K562 (cell line): ENCODE data around the gene GNL3. TPM values are rescaled to one million over a fixed set of nuclear protein-coding genes. Genes with fewer than 3 reads are reported as not detected.

Experiments used
- ATAC-seq: fragments of 200-7000 bp; cut with Tn5 transposase; 3 replicates; pipeline ENCODE4 v1.9.1; 2020; ENCODE audit warnings: moderate library complexity
- BruUV-seq: library from RNA; stranded (reverse); fragments of 400-500 nt; replicated peaks from 2 replicates; lab custom pipeline; 2021; lab: Mats Ljungman, UMichigan
- CTCF ChIA-PET: fragments of 300-600 bp; formaldehyde crosslinking; extraction: SDS; loops from one replicate; lab custom pipeline; 2021; ENCODE audit warnings: low intra/inter-chr PET ratio; lab: Yijun Ruan, JAX
- POLR2A ChIA-PET: fragments of 300-600, 350-650 bp; sonication (Branson Sonifier 250); formaldehyde crosslinking; extraction: SDS; loops from one replicate; lab custom pipeline; 2021; ENCODE audit warnings: antibody characterized with exemption, inconsistent platforms; lab: Yijun Ruan, JAX
- DNase-seq, 4 experiments: peaks; one replicate each; pipeline versions ENCODE4 v3.0.0 to v3.0.0-alpha.2; 2011 to 2018; ENCODE audit warnings: low spot score in 3 of 4, mixed read lengths in 3 of 4; ENCODE audit errors: extremely low read depth in 1 of 4
- FAIRE-seq: peaks from 2 replicates; lab custom pipeline; 2011; peaks lifted over from hg19 to GRCh38; lab: Jason Lieb, UNC
- H2AFZ ChIP-seq: 2 replicates; pipeline ENCODE4 v1.6.0; 2011; ENCODE audit warnings: low read depth, low read length, control low read depth, inconsistent platforms
- H3K27ac ChIP-seq: fragments of 200-600 bp; 3 replicates; pipeline ENCODE4 v1.8.0; 2011; ENCODE audit warnings: low read depth, mild to moderate bottlenecking, control low read depth, inconsistent platforms, low read length, moderate library complexity, mixed read lengths; ENCODE audit errors: extremely low read depth
- H3K27me3 ChIP-seq, 2 experiments: fragments of 300-600 bp in 1 of 2; 2 replicates in 1 of 2; 3 replicates in 1 of 2; pipeline versions ENCODE4 v1.6.0 to v1.8.0; 2011; ENCODE audit warnings: inconsistent platforms in 2 of 2, low read length in 2 of 2, mild to moderate bottlenecking in 1 of 2, mixed read lengths in 1 of 2, moderate library complexity in 1 of 2; ENCODE audit not compliant: control insufficient read depth in 2 of 2, insufficient read depth in 2 of 2
- H3K36me3 ChIP-seq: fragments of 300-600 bp; 3 replicates; pipeline ENCODE4 v1.8.0; 2011; ENCODE audit warnings: mild to moderate bottlenecking, low read length, inconsistent platforms; ENCODE audit not compliant: control insufficient read depth, insufficient read depth
- H3K4me1 ChIP-seq, 2 experiments: fragments of 200-600 bp in 1 of 2; replicated peaks in 1 of 2; 2 replicates in 1 of 2; 3 replicates in 1 of 2; pipeline versions ENCODE4 v1.5.1 to v1.8.0; 2011; ENCODE audit warnings: inconsistent platforms in 2 of 2, low read length in 2 of 2, mild to moderate bottlenecking in 1 of 2, mixed read lengths in 1 of 2, moderate library complexity in 1 of 2; ENCODE audit not compliant: control insufficient read depth in 2 of 2, insufficient read depth in 2 of 2
- H3K4me2 ChIP-seq: 2 replicates; pipeline ENCODE4 v1.6.1; 2011; ENCODE audit warnings: low read length, control low read depth, inconsistent platforms, mixed read lengths; ENCODE audit not compliant: insufficient read depth
- H3K4me3 ChIP-seq: fragments of 200-600 bp; sonication (generic), shearing (Covaris generic); 2 replicates; pipeline ENCODE4 v1.5.1; 2016; ENCODE audit warnings: control low read depth, inconsistent platforms
- H3K79me2 ChIP-seq: fragments of 200-600 bp; 3 replicates; pipeline ENCODE4 v1.8.0; 2011; ENCODE audit warnings: low read length, inconsistent platforms; ENCODE audit not compliant: control insufficient read depth, insufficient read depth
- H3K9ac ChIP-seq, 2 experiments: 2 replicates each; pipeline versions ENCODE4 v1.6.0 to v1.6.1; 2011; ENCODE audit warnings: low read depth in 2 of 2, low read length in 2 of 2, control low read depth in 1 of 2, inconsistent platforms in 1 of 2, mild to moderate bottlenecking in 1 of 2, mixed read lengths in 1 of 2; ENCODE audit not compliant: insufficient read depth in 1 of 2
- H3K9me1 ChIP-seq: one replicate; pipeline ENCODE4 v1.6.0; 2011; ENCODE audit warnings: inconsistent platforms, mild to moderate bottlenecking, low read length, moderate library complexity; ENCODE audit not compliant: control insufficient read depth, insufficient read depth
- H3K9me3 ChIP-seq: replicated peaks from 2 replicates; pipeline ENCODE4 v1.5.1; 2011; ENCODE audit warnings: low read depth, low read length, inconsistent platforms; ENCODE audit not compliant: control insufficient read depth, insufficient read depth
- H4K20me1 ChIP-seq: replicated peaks from 2 replicates; pipeline ENCODE4 v1.6.1; 2011; ENCODE audit warnings: low read length, inconsistent platforms, mixed read lengths; ENCODE audit not compliant: control insufficient read depth, insufficient read depth
- HSF4 ChIP-seq: fragments of 250-450 bp; sonication (Bioruptor Pico); IDR thresholded peaks from 2 replicates; pipeline ENCODE4 v2.1.2; 2022; ENCODE audit warnings: mild to moderate bottlenecking, moderate library complexity, borderline replicate concordance
- KDM2B ChIP-seq: fragments of 250-450 bp; sonication (Bioruptor Pico); IDR thresholded peaks from 2 replicates; pipeline ENCODE4 v1.8.0; 2021; ENCODE audit warnings: mild to moderate bottlenecking, moderate library complexity
- MEF2A ChIP-seq: IDR thresholded peaks from 2 replicates; pipeline ENCODE4 v1.6.1; 2011; ENCODE audit warnings: low read depth, mild to moderate bottlenecking, low read length, moderate library complexity; ENCODE audit not compliant: control insufficient read depth
- NR2C1 ChIP-seq, 2 experiments: fragments of 450-650 bp; IDR thresholded peaks; 2 replicates each; pipeline ENCODE4 v1.6.1; 2017; ENCODE audit warnings: mild to moderate bottlenecking in 2 of 2, antibody characterized with exemption in 1 of 2, inconsistent platforms in 1 of 2, missing compliant biosample characterization in 1 of 2, missing genetic modification characterization in 1 of 2
- PRDM10 ChIP-seq: fragments of 450-650 bp; IDR thresholded peaks from 2 replicates; pipeline ENCODE4 v1.6.1; 2018; ENCODE audit not compliant: partially characterized antibody
- SP1 ChIP-seq: sonication (generic); formaldehyde crosslinking; IDR thresholded peaks from 2 replicates; pipeline ENCODE4 v1.8.1; 2022; ENCODE audit warnings: mild to moderate bottlenecking, missing genetic modification reagents
- SRF ChIP-seq, 2 experiments: fragments of 250-450, 450-650 bp in 1 of 2; sonication (Bioruptor Pico) in 1 of 2; sonication (generic) in 1 of 2; formaldehyde crosslinking; IDR thresholded peaks; 2 replicates each; pipeline versions ENCODE4 v1.5.0 to v1.5.1; 2020 to 2022; ENCODE audit warnings: mild to moderate bottlenecking in 1 of 2, missing genetic modification reagents in 1 of 2
- TEAD1 ChIP-seq, 2 experiments: fragments of 450-650 bp in 1 of 2; sonication (generic) in 1 of 2; formaldehyde crosslinking; IDR thresholded peaks; 2 replicates each; pipeline versions ENCODE4 v1.4.0 to v1.8.0; 2020 to 2022; ENCODE audit warnings: mild to moderate bottlenecking in 2 of 2, missing genetic modification reagents in 1 of 2
- WGBS: fragments of 100-300 bp; shearing (Covaris generic); methylation state at CpG from one replicate; pipeline ENCODE4 v1.1.6; 2016; ENCODE audit warnings: low coverage, mixed read lengths; ENCODE audit not compliant: insufficient coverage; ENCODE audit errors: missing lambda C conversion rate; 5-methylcytosine and 5-hydroxymethylcytosine counted together
- in situ Hi-C: fragments of 300-500 bp; cut with MboI; formaldehyde crosslinking; loops from 4 replicates; pipeline ENCODE4 v1.15.0; 2018; ENCODE audit warnings: inconsistent platforms, mixed read lengths
- intact Hi-C: fragments of 100-400 bp; cut with micrococcal nuclease; formaldehyde crosslinking; loops from 2 replicates; pipeline ENCODE4 v1.14.2; 2022
- polyA plus RNA-seq, 8 experiments: library from polyadenylated mRNA; depleted of rRNA in 4 of 8; stranded (reverse) in 5 of 8; unstranded in 3 of 8; fragments of >200 nt; fragmentation: Nextera tagmentation in 2 of 8; fragmentation: Illumina TruSeq in 1 of 8; extraction: Ambion mirVana in 2 of 8; extraction: Trizol in 1 of 8; gene quantifications; 2 replicates each; pipeline versions ENCODE4 v1.2.1 to v1.2.3, GENCODE V29; 2011 to 2014; ENCODE audit warnings: inconsistent platforms in 1 of 8, missing spikeins in 1 of 8
- total RNA-seq, 7 experiments: library from RNA; depleted of rRNA in 6 of 7; stranded (reverse); fragments of >200 nt in 6 of 7; fragmentation: Illumina TruSeq in 2 of 7; extraction: Trizol in 2 of 7; gene quantifications; 2 replicates each; pipeline versions ENCODE4 v1.2.1 to v1.2.3, GENCODE V29; 2011 to 2021; ENCODE audit warnings: low replicate concordance in 1 of 7

The GNL3 gene
- total and polyA plus RNA-seq, 9 of the 15 experiments (the other 6 are each of a cell fraction or from before 2014, with no cell fraction given), result 132 to 313 (median 220) TPM

- ATAC-seq, result peak; percentile 70; the same call in 2 of the 3 replicates
- Histone ChIP-seq H3K9me3 (no peaks in the 10 kb centered on the region), H3K4me2 (peak overlapping the region; percentile 94), H4K20me1 (no peaks in the 10 kb centered on the region), H2AFZ (peak overlapping the region; percentile 96), H3K4me3 (peak overlapping the region; percentile 83), H3K9ac (peak overlapping the region; percentile 79 to 98), H3K36me3 (peaks cover 19% of the 10 kb centered on the region), H3K9me1 (no peaks in the 10 kb centered on the region), H3K4me1 (peaks cover 7 to 10% of the 10 kb centered on the region in 2 experiments; a peak in 3 of 5 replicates), H3K27me3 (no peaks in the 10 kb centered on the region), H3K79me2 (peaks cover 49% of the 10 kb centered on the region), H3K27ac (peak overlapping the region; percentile 78)
- POLR2A ChIA-PET, result interaction anchor here (0.7 to 1.6 kb wide), 5 partner anchors 8 to 20 kb away, joined by 3 to 6 read pairs (median 3); no protein-coding TSS in a partner anchor
- no peak for DNase-seq
- in situ Hi-C loops, result no loop called here
- peak; percentile 35; the same call in 1 of the 2 replicates for TF ChIP-seq KDM2B
- TF ChIP-seq NR2C1 (IDR thresholded peaks at IDR 0.05), result no peak
- TF ChIP-seq NR2C1 (tag; IDR thresholded peaks at IDR 0.05), result no peak
- TF ChIP-seq SRF (CRISPR knock-in tag; IDR thresholded peaks at IDR 0.05), result no peak
- TF ChIP-seq TEAD1 (CRISPR knock-in tag; IDR thresholded peaks at IDR 0.05), result peak in 1 of 2 experiments; percentile 57; a peak in 1 of 4 replicates
- peak; percentile 19; the same call in 1 of the 2 replicates for TF ChIP-seq SP1 (CRISPR knock-in tag)
- no peak for TF ChIP-seq HSF4 (CRISPR knock-in tag)
- no peak for TF ChIP-seq PRDM10
- TF ChIP-seq MEF2A, result no peak
- BruUV-seq, result no TSS peak
- CTCF ChIA-PET, result interaction anchor here (0.7 kb wide), 1 partner anchor 158 kb away, joined by 3 read pairs; no protein-coding TSS in a partner anchor
- no peak for FAIRE-seq
- intact Hi-C loops, result no loop called here
- WGBS, result no CpG with 5 or more reads among the region's 25 CpGs
Measured at GRCh38 chr3:52705438-52705687, 19.5 kb downstream of the GNL3 start.
